GM12891 (cell line): ENCODE results near the gene GDPD1. TPM values are rescaled to one million over a fixed set of nuclear protein-coding genes. Genes with fewer than 3 reads are reported as not detected.
"Not testable (repeated sequence)": the region's sequence is repeated elsewhere in the genome, so short reads cannot be mapped to it uniquely, and the experiment has no call there.

Experiments
- DNase-seq: peaks from one replicate; pipeline ENCODE4 v3.0.0; 2011; ENCODE audit warnings: low spot score; ENCODE audit not compliant: insufficient read length
- FAIRE-seq: peaks from 2 replicates; lab custom pipeline; 2011; peaks lifted over from hg19 to GRCh38; lab: Jason Lieb, UNC
- PAX5 ChIP-seq: IDR thresholded peaks from 2 replicates; pipeline ENCODE4 v1.6.1; 2011; ENCODE audit warnings: low read length, moderate library complexity, mild to moderate bottlenecking; ENCODE audit not compliant: insufficient read depth, severe bottlenecking
- POLR2A ChIP-seq: IDR thresholded peaks from 2 replicates; pipeline ENCODE4 v1.6.1; 2011; ENCODE audit warnings: low read depth, low read length, control low read depth
- POLR2AphosphoS5 ChIP-seq: IDR thresholded peaks from 2 replicates; pipeline ENCODE4 v1.6.1; 2011; ENCODE audit warnings: low read depth, low read length, control low read depth
- POU2F2 ChIP-seq: IDR thresholded peaks from 2 replicates; pipeline ENCODE4 v1.6.1; 2011; ENCODE audit warnings: low read depth, mild to moderate bottlenecking, control low read depth, low read length, moderate library complexity
- SPI1 ChIP-seq: IDR thresholded peaks from 2 replicates; pipeline ENCODE4 v1.6.1; 2011; ENCODE audit warnings: low read depth, low read length, control low read depth
- TAF1 ChIP-seq: IDR thresholded peaks from 2 replicates; pipeline ENCODE4 v1.6.1; 2011; ENCODE audit warnings: low read depth, low read length, control low read depth
- polyA plus RNA-seq: library from polyadenylated mRNA; unstranded; fragments of >200 nt; gene quantifications from one replicate; pipeline ENCODE4 v1.2.1, GENCODE V29; 2012; ENCODE audit warnings: low read depth, missing spikeins, inconsistent platforms; ENCODE audit not compliant: missing spikeins

The GDPD1 gene
- polyA plus RNA-seq: 0.33 TPM

- TF ChIP-seq PAX5 (no peak), POU2F2 (0 out of 2 replicates have a peak, but pooled peaks have one; percentile 15), SPI1 (no peak), POLR2A (0 out of 2 replicates have a peak, but pooled peaks have one; percentile 26)
- peak; percentile 82 for FAIRE-seq
- peak; percentile 83 for DNase-seq
Measured at GRCh38 chr17:59220328-59221158, at the start of gene GDPD1. GDPD1 (plus strand) TSS chr17:59220511; CDS start chr17:59220610, 99 bp downstream.

GRCh38 chr17:59172436-59173004, 47.8 kb upstream of the GDPD1 start:
- TF ChIP-seq POLR2AphosphoS5 (no peak), POU2F2 (no peak), TAF1 (no peak), PAX5 (no peak), SPI1 (no peak)
- no peak for DNase-seq
- no peak for FAIRE-seq

GRCh38 chr17:59174671-59175070, 45.6 kb upstream of the GDPD1 start:
- TF ChIP-seq POLR2A: no peak
- no peak for TF ChIP-seq SPI1
- TF ChIP-seq POU2F2: no peak
- TF ChIP-seq TAF1: no peak
- no peak for TF ChIP-seq POLR2AphosphoS5
- no peak for TF ChIP-seq PAX5
- FAIRE-seq (no peak), DNase-seq (no peak)

- FAIRE-seq (no peak), DNase-seq (no peak)
- TF ChIP-seq SPI1 (no peak), TAF1 (no peak), POLR2A (no peak), POU2F2 (no peak), PAX5 (no peak), POLR2AphosphoS5 (no peak)
Measured at GRCh38 chr17:59175076-59175475, 45.2 kb upstream of the GDPD1 start.

- TF ChIP-seq PAX5 (no peak), SPI1 (no peak), POU2F2 (no peak), POLR2AphosphoS5 (no peak), POLR2A (no peak), TAF1 (no peak)
- DNase-seq (no peak), FAIRE-seq (no peak)
Measured at GRCh38 chr17:59178266-59178985, 41.9 kb upstream of the GDPD1 start.

- not testable (repeated sequence) for DNase-seq, FAIRE-seq
Measured at GRCh38 chr17:59179601-59180000, 40.7 kb upstream of the GDPD1 start.

- TF ChIP-seq POLR2A: no peak
- TF ChIP-seq POLR2AphosphoS5: no peak
- TF ChIP-seq POU2F2: no peak
- no peak for TF ChIP-seq SPI1
- no peak for TF ChIP-seq TAF1
- no peak for TF ChIP-seq PAX5
- no peak for FAIRE-seq
- DNase-seq: no peak
Measured at GRCh38 chr17:59180626-59181025, 39.7 kb upstream of the GDPD1 start.

GRCh38 chr17:59181481-59181880, 38.8 kb upstream of the GDPD1 start:
- no peak for DNase-seq
- no peak for FAIRE-seq
- no peak for TF ChIP-seq POLR2AphosphoS5
- TF ChIP-seq TAF1: no peak
- TF ChIP-seq POLR2A: no peak
- no peak for TF ChIP-seq POU2F2
- TF ChIP-seq SPI1: no peak
- TF ChIP-seq PAX5: no peak

GRCh38 chr17:59185997-59186396, 34.3 kb upstream of the GDPD1 start:
- FAIRE-seq: no peak
- no peak for TF ChIP-seq PAX5
- TF ChIP-seq POLR2AphosphoS5: no peak
- no peak for TF ChIP-seq POU2F2
- no peak for TF ChIP-seq TAF1
- TF ChIP-seq SPI1: no peak
- no peak for TF ChIP-seq POLR2A

More at GRCh38 chr17:59185997-59186396, 34.3 kb upstream of the GDPD1 start:
- no peak for DNase-seq
